ENCODE data around the gene HGFAC. TPM values are rescaled to one million over a fixed set of nuclear protein-coding genes. Genes with fewer than 3 reads are reported as not detected.

The HGFAC gene
- total and polyA plus RNA-seq, 2 of the 13 experiments (the other 11 are each of a cell fraction or from before 2014, with no cell fraction given), result 8.5 to 63.6 TPM

GRCh38 chr4:3422808-3423297 lies 18.9 kb upstream of the HGFAC start:
- TF ChIP-seq DR1 (CRISPR knock-in tag; IDR thresholded peaks at IDR 0.05), result no peak
- TF ChIP-seq MTERF4 (CRISPR knock-in tag; IDR thresholded peaks at IDR 0.05), result no peak
- TF ChIP-seq ZNF354B (CRISPR knock-in tag; IDR thresholded peaks at IDR 0.05), result no peak
- no peak for TF ChIP-seq ONECUT2 (CRISPR knock-in tag; IDR thresholded peaks at IDR 0.05)
- no peak for TF ChIP-seq SAP130 (CRISPR knock-in tag; IDR thresholded peaks at IDR 0.05; ENCODE audit: low read depth)
- no peak for TF ChIP-seq ZBTB49 (CRISPR knock-in tag; IDR thresholded peaks at IDR 0.05; ENCODE audit: borderline replicate concordance)
- no peak for TF ChIP-seq ZNF232 (CRISPR knock-in tag; IDR thresholded peaks at IDR 0.05; ENCODE audit: borderline replicate concordance)
- no peak for TF ChIP-seq MLXIP (CRISPR knock-in tag; IDR thresholded peaks at IDR 0.05; ENCODE audit: borderline replicate concordance)
- TF ChIP-seq ZBTB3 (CRISPR knock-in tag; IDR thresholded peaks at IDR 0.05; ENCODE audit: borderline replicate concordance, low read depth), result no peak
- TF ChIP-seq HMGA1 (CRISPR knock-in tag; conservative IDR thresholded peaks at IDR 0.05), result no peak
- no peak for TF ChIP-seq ZNF883 (CRISPR knock-in tag; IDR thresholded peaks at IDR 0.05; ENCODE audit: not compliant biosample characterization)
- H3K9ac ChIP-seq (ENCODE audit: insufficient read depth, low read depth, low read length), result no peak overlapping the region
- FAIRE-seq, result no peak
- no peak overlapping the region for H3K27ac ChIP-seq (ENCODE audit: extremely low read length, insufficient read depth, low read length)
- H3K36me3 ChIP-seq (replicated peaks in 1 of 2; ENCODE audit: control insufficient read depth in 1 of 2, insufficient read depth in 2 of 2, low read length in 2 of 2), result peaks cover 12 to 53% of the 10 kb centered on the region in 2 experiments; a peak in 4 of 5 replicates
- H4K20me1 ChIP-seq (ENCODE audit: insufficient read depth, low read length), result no peaks in the 10 kb centered on the region
- in situ Hi-C loops (cut with HindIII; ENCODE audit: extremely low pct_ligation_motif_present, low pct_unique_long_range_greater_than_20kb), result no loop called here
- no peaks in the 10 kb centered on the region for H3K4me1 ChIP-seq (ENCODE audit: insufficient read depth, low read length)
- ATAC-seq, result no peak
- H3K9me3 ChIP-seq (ENCODE audit: low read length), result no peaks in the 10 kb centered on the region
- no peaks in the 10 kb centered on the region for H3K79me2 ChIP-seq (ENCODE audit: insufficient read depth, low read length)
- 97% methylated on average over 7 of the region's 19 CpGs for WGBS (ENCODE audit: low lambda C conversion rate)
- H3K27me3 ChIP-seq (ENCODE audit: control insufficient read depth in 1 of 2, insufficient read depth in 2 of 2, low read length in 2 of 2), result no peaks in the 10 kb centered on the region
- BruUV-seq (replicated peaks), result no TSS peak
- H3K4me3 ChIP-seq (replicated peaks in 1 of 3; ENCODE audit: insufficient read depth in 1 of 3, low read depth in 2 of 3, low read length in 3 of 3), result no peak overlapping the region
- DNase-seq (ENCODE audit: low spot score), result no peak
- intact Hi-C loops (cut with micrococcal nuclease; ENCODE audit: unreplicated experiment), result no loop called here
- ChIA-PET CTCF (ENCODE audit: low intra/inter-chr PET ratio, low total read pairs) (no interaction called here), POLR2A (no interaction called here)
- H2AFZ ChIP-seq (ENCODE audit: low read length), result no peak overlapping the region
- no peak overlapping the region for H3K4me2 ChIP-seq (ENCODE audit: low read depth, low read length)

Data from HepG2 (cell line).